GM18502 (cell line): ENCODE measurements around the gene TAF9.
"Not testable (repeated sequence)": the region's sequence is repeated elsewhere in the genome, so short reads cannot be mapped to it uniquely, and the experiment has no call there.

Source experiments
- ATAC-seq: cut with Tn5 transposase; IDR thresholded peaks from one replicate; pipeline ENCODE4 v1.9.1; 2021; ENCODE audit warnings: mild to moderate bottlenecking; ENCODE audit not compliant: unreplicated experiment, poor library complexity

TAF9 gene

GRCh38 chr5:69369340-69370121 lies at the start of gene TAF9, which contains the start of the genes AK6 and RAD17:
TSS of gene TAF9 (minus strand) at chr5:69369520. CDS start at chr5:69365737, 3,783 bp downstream.
TSS of gene AK6 (minus strand) at chr5:69369520. CDS start at chr5:69369490, 30 bp downstream.
TSS of gene RAD17 (plus strand) at chr5:69369818. CDS start at chr5:69372209, 2,391 bp downstream.
- ATAC-seq: peak; percentile 91

- ATAC-seq: no peak
Observed at GRCh38 chr5:69418554-69418953, 49.2 kb upstream of the TAF9 start.

DNA sequence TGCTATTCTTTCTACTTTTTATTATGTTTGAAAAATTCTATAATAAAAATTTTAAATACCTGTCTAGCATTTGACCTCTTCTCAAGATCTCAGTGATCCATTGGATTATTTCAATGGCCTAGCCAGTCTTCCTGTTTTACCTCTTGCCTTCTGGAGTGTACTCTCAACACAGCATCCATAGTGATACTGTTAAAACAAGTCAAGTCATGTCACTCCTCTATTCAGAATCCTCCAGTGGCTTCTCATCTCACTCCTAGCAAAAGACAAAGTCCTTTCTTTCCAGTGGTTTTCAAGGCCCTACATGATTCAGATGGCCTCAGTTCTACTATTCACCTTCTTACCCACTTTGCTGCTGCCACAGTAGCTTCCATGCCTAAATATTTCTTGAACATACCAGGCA lies 47.4 kb upstream of the TAF9 start:
- ATAC-seq: no peak

DNA sequence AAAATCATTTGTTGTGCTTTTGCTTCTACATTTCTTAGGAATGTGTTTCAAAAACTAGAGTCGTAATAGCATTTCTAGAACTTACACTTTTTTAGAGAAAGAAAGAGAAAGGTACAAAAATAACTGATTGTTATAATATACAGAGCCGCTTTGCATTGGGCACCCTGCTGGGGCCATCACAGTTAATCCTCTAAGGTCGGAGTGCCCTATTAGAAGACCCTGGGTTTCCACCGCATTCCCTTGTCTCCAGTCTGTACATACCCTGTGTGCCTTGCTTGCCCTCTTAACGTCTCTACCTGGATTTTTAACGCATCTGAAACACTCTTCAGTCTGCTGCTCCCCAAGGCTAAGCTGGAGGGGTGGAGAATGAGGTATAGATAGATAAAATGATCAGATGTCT lies 46.9 kb upstream of the TAF9 start:
- no peak for ATAC-seq

DNA sequence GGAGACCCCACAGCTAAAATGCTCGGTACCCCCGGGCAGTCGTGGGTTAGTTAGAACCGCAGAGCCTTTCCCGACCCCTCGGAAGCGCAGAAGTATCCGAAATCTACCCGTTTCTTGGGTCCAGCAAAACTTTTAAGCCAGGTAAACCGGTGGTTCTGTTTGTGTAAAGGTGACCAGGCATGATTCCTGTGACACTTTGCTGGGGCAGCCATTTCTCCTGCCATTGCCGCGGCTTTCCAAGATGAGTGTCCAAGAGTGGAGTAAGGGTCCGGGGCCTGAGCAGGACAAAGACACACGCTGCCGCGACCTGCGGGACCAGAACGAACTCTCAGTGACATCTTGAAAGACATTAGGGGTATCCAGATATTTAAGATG lies 46.3 kb upstream of the TAF9 start:
- ATAC-seq: no peak

GRCh38 chr5:69414885-69415583 lies 45.7 kb upstream of the TAF9 start, which contains the start of gene MARVELD2:
TSS of gene MARVELD2 (plus strand) at chr5:69415116. CDS start at chr5:69419386, 4,270 bp downstream.
- ATAC-seq: peak; percentile 85

- ATAC-seq: no peak
Observed at GRCh38 chr5:69404659-69405330, 35.5 kb upstream of the TAF9 start.

DNA sequence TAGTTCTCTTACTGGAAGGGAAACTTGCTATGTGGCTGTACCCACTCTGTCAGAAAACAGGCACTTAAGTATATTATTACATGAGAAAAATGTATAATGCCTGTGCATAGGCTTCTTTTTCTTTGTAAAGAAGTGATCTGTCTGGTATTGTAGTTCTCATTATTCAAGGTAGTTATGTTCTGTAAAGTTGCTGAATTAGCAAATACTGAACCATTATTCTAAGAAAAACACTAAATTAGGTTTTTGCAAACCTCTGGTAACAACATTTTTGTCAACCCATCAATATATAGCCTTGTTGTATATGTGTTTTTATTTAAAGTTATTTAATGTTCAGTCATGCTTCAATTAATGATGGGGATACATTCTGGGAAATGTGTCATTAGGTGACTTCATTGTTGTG lies 9.1 kb upstream of the TAF9 start:
- ATAC-seq: no peak

GRCh38 chr5:69374911-69375446 lies 5.7 kb upstream of the TAF9 start:
- peak; percentile 77 for ATAC-seq

DNA sequence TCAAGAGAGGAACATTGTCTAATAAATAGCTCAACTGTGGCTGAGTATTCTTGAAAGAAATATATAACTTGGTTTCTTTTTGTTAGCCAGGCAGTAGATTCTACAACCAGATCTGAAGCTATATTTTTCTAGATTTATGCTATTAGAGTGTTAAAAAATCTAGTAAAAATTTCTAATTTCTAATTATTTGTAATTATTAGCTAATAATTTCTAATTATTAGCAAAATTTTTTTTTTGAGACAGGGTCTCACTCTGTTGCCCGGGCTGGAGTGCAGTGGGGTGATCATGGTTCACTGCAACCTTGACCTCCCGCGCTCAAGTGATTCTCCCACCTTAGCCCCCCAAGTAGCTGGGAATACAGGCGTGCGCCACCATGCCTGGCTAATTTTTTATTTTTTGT lies 3.1 kb upstream of the TAF9 start:
- ATAC-seq: no peak

DNA sequence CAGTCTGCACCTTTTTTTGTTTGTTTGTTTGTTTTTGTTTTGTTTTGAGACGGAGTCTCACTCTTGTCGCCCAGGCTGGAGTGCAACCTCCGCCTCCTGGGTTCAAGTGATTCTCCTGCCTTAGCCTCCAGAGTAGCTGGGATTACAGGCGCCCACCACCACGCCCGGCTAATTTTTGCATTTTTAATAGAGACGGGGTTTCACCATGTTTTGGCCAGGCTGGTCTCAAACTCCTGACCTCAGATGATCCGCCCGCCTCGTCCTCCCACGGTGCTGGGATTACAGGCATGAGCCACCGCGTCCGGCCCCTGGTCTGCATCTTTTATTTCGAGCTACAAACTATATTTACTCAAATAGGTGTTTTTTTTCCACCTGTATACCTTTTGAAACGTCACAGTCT lies 1.0 kb upstream of the TAF9 start:
- ATAC-seq: not testable (repeated sequence)

DNA sequence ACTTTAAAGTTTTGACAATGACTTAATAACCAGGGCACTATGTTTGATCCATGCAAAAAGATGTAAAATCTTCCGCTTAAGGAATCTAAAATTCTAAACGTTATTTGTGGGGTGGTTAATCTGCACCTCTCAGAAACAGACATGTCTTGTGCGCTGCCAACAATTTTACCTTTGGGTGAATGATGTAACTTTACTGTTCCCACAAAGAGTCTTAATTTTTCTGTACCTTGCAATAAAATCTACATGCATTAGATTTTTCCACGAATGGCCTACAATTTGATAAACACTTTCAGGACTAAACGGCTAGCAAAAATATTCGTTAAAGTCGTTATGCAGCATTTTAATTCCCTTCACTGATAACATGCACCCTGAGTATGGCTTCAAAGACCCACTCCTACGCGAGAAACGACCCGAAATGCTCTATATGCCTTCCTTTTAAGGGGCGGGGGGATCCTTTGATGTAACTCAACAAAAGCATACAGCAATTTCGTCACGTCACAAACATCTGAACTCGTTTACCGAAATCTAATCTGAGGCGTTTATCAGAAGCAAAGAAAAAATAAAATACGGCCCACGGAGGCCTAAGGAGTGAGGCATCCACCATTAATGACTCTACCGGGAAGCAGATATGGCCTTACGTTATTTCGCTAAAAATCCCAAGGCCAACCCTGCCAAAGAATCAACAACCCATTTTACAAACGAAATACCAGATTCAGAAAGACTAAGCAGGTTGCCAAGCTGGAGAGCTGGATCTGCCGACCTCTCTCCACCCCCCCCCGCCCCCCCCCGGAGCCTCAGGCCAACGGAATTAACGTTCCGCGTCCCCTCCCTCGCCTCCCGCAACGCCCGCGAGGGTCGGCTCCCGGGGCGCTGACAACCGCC lies 621 bp downstream of the TAF9 start:
- peak; percentile 35 for ATAC-seq

GRCh38 chr5:69367697-69368279 lies 1.5 kb downstream of the TAF9 start:
- no peak for ATAC-seq

DNA sequence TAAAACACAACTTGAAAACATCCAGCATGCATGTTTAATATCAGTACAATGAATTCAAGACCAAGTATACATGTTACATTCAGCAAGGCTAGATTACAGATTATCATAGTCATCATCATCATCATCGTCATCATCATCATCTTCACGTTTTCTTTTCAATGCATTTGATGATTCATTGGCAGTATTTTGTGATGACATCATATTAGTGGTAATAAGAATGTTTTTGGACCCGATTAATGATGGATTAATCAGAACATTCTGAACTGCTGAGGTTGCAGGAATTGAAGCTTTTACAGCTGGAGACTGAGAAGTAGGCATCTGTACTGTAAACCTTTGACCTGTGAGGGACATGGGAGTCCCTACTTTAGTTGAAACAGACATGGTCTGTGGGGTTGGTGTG lies 4.5 kb downstream of the TAF9 start:
- no peak for ATAC-seq

DNA sequence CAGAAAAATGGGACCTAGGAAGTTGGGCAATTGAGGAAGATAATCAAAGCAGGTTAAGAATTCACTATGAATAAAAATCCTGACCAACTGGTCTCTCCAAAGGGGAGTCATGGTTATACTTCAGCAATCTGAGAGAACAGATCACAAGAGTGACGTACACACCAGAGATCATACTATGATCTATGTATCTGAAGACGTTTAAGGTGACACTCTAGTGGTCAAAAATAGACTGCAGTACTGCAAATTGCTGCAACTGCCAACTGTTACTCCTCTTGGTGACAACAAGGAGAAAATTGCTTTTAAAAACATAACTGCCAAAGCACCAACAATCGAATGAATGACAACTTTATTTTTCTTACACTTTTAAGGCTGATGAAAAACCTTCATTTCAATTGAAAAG lies 4.9 kb downstream of the TAF9 start:
- ATAC-seq: no peak

DNA sequence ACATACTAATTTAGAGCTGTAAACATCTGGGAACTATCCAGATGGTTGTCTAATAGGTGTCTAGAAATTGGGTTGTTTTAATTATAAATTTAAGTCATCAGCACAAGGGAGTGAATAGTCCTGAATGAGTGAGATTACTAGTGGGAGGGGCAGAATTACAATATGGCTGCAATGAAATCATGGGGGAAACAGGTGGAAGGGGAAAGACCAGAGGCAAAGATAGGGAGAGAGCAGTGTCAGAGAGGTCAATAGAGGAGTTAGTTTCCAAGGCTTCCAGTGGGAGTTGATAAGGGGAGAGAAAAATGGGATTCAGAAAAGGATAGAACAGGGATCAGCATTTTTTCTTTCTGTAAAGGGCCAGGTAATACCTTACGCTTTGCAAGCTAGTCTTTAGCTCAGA lies 8.9 kb downstream of the TAF9 start:
- no peak for ATAC-seq

DNA sequence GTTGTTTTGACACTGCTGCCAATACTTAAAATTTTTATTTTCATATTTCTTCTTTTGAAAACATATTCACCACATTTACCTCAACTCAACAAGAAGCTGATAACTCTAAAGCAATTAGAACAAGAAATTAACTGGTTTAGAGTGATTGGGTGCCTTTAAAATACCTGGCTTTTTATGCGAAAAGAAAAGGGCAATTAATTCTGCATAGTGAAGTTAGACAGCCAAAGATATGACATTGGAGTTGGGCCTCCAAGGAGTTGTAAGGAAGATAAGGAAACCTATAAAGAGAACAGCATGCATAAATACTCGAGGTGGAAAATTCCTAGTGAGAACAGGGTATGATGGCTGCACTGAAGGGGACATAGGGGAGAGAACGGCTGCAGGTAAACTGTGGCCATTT lies 9.6 kb downstream of the TAF9 start:
- no peak for ATAC-seq

GRCh38 chr5:69350664-69351063 lies 18.7 kb downstream of the TAF9 start:
- ATAC-seq: no peak

- no peak for ATAC-seq
Observed at GRCh38 chr5:69343083-69343482, 26.2 kb downstream of the TAF9 start.
